HG02571 (cell line): ENCODE data around the gene UCK1.
"Not testable (repeated sequence)": the region's sequence is repeated elsewhere in the genome, so short reads cannot be mapped to it uniquely, and the experiment has no call there.

Experiments used
- ATAC-seq: cut with Tn5 transposase; IDR thresholded peaks from one replicate; pipeline ENCODE4 v1.9.1; 2021; ENCODE audit warnings: mild to moderate bottlenecking, moderate library complexity; ENCODE audit not compliant: unreplicated experiment

Gene UCK1

DNA sequence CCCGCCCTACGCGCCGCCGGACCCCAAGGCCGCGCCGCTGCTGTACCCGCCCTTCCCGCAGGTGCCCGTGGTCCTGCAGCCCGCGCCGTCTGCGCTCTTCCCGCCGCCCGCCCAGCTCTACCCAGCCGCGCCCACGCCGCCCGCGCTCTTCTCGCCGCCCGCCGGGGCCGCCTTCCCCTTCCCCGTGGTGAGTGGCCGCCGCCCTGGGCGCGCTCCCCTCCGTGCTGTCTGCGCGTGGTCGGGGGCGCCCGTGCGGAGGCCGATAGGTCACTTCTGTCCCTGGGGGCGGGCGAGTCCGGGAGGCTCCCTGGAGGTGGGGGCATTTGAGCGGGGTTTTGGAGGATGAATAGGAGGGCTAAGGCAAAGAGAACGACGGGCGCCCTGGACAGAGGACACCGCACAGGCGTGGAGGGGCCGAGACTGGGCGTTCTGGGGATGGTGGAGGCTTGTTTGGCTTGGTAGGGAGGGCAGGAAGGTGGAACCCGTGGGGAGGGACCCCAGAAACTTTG, 23.8 kb upstream of the UCK1 start:
- no peak for ATAC-seq

DNA sequence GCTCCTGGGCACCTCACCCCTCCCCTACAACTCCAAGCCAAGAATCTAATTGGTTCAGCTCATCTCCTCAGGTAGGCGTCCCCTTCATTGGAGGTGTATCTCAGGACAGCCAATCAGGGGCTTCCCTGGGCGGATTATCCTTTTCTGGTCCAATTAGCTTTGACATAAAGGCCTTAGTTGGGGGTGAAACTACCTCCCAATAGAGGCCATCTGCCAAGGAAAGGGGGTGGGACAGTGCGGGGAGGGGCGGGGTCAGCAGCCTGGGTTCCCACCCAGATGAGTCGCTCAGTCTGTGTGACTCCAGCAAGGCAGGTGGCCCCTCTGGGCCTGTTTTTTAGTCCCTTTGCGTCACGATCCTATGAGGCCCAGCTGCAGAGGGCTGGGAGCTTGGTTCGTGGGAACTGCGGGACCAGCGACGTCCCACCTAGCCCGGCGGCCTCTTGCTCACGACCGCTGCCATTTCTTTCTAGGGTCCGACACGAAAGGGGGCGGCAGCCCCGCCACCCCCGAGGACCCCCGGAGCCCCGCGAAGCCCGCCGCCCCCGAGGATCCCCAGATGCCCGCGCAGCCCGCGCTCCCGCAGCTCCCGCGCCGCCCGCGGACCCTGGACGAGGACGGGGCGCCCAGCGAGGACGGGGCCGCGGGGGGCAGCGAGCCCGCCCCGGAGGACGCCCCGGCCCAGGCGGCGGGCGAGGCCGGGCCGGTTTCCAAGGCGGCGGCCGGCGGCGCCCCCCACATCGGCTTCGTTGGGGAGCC, 23.2 kb upstream of the UCK1 start:
- no peak for ATAC-seq

DNA sequence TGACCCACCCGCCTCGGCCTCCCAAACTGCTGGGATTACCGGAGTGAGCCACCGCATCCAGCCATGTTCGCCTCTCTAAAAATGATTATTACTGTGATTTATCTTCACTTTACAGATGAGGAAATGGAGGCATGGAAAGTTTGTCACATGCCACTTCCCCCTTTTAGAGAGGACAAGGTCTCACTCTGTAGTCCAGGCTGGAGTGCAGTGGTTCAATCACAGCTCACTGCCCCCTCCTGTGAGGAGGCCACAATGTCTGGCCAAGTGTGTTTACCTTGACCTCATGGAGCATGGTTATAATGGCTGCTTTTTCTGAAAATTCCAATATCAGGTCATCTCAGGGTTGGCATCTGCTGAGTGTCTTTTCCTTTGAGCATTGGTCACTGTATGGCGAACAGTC, 21.0 kb upstream of the UCK1 start:
- ATAC-seq, result no peak

DNA sequence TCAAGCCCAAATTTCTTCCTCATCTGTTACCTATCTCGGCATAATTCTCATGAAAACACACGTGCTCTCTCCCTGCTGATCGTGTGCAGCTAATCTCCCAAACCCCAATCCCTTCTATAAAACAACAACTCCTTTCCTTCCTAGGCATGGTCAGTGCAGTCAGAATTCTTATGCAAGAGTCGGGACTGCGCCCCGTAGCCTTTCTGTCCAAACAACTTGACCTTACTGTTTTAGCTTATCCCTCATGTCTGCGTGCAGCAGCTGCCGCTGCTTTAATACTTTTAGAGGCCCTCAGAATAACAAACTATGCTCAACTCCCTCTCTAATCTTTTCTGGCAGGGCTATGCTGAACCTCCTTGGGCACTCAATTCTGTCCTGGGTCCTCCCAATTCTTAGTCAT, 19.4 kb upstream of the UCK1 start:
- ATAC-seq, result not testable (repeated sequence)

DNA sequence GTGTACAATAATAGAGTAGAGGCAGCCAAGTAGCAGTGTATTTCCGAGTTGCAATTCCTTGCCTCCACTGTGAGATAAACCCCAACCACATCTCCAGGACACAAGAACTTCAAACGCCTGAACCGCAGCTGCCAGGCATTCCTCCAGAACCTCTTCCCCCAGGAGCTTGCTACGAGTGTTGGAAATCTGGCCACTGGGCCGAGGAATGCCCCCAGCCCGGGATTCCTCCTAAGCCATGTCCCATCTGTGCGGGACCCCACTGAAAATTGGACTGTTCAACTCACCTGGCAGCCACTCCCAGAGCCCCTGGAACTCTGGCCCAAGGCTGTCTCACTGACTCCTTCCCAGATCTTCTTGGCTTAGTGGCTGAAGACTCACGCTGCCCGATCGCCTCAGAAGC, 18.1 kb upstream of the UCK1 start:
- ATAC-seq, result not testable (repeated sequence)

DNA sequence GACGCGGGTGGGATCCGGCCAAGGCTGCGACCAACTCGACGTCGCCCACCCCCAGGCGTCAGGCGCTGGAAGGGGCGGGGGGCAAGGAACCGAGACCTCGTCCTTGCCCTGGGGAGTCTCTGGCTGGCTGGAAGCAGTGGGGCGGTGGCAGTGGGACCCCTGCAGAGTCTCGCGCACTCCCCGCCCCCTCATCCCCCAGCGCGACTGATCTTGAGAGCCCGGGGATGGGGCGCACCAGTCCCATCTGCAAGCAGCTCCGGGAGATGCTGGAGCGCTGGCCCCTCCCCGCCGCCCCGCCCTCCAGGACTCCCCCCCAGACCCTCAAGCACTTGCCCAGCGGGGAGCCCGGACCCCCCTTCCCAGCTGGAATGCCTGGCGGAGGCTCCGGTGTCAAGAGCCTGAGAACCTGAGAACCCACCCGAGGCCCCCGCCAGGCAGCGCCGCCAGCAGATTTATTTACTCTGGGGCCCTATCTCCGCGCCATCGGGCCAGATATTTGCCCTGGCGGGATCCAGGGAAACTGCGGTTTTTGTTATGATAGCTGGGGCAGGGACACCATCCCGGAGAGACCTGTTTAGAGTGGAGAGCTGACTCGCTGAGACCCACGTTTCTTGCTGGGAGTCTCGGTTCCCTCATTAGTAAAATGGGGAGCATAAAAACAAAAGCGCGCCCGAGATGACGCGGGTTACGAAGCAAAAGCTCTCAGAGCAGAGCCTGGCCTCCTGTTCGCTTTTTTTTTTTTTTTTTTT, 15.4 kb upstream of the UCK1 start:
- ATAC-seq, result no peak

DNA sequence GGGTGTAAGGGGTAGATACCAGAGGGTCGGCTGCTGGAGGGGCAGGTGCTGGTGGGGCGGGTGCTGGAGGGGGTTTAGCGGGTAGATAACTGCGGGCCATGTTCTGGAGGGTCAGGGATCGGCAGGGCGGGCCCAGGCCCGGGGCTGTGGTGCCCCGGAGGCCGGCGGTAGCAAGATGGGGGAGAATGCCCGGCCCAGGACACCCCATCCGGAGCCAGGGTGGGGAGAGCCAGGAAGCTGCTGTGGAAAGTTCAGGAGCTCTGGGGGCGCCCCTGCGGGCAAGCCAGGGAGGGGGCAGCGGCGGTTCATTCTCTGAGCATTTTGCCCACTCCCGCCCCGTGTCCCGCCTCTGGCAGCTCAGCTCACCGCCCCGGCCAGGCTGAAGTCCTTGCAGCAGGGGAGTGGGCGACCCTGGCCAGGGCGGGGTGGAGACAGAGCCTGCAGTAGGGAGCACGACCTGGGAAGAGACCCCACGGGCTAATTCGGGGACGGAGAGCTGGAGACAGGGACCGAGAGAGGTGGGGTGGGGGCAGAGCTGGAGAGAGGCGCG, 14.8 kb upstream of the UCK1 start:
- ATAC-seq, result no peak

DNA sequence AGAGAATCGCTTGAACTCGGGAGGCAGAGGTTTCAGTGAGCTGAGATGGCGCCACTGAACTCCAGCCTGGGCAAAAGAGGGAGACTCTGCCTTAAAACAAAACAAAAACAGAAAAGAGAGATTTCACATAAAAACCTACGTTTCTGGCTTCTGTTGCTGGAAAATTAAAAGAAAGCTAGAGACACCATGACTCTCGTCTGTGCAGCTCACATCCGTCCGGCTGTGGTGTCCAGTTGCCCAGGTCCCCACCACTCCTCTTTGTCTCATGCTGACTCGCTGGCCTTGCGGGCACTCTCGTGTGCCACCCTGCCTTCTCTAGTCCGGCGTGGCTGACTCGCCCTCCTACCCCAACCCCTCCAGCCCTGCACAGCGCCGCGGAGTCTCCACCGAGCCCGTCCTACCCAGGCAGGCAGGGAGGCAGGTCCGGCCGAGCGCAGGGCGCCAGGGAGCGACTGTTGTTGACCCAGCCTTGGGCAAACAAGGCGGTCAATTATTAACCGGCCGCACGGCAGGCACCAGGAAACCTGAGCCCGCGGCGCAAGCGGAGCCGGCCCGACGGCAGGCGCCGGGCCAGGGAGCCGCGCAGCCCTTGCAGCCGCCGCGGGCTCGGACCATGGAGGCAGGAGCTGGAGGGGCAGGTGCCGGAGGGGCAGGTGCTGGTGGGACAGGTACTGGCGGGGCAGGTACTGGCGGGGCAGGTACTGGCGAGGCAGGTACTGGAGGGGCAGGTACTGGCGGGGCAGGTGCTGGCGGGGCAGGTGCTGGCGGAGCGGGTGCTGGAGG, 14.1 kb upstream of the UCK1 start, which contains the start of gene PRRT1B:
Gene PRRT1B, plus strand, starts transcription at position 521 of the 783 bp plus-strand sequence. Its CDS starts 93 bp downstream, at position 614.
- no peak for ATAC-seq

DNA sequence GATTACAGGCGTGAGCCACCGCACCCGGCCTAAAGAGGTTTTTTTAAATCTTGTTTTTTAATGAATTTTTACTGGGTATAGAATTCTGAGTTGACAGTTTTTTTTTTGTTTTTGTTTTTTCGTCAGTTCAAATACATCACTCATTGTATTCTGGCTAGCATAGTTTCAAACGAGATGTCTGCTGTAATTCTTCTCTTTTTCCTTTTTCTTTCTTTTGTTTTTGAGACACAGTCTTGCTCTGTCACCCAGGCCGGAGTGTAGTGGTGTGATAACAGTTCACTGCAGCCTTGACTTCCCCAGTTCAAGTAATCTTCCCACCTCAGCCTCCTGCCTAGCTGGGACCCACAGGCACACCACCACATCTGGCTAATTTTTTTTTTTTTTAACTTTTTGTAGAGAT, 12.1 kb upstream of the UCK1 start:
- ATAC-seq, result no peak

DNA sequence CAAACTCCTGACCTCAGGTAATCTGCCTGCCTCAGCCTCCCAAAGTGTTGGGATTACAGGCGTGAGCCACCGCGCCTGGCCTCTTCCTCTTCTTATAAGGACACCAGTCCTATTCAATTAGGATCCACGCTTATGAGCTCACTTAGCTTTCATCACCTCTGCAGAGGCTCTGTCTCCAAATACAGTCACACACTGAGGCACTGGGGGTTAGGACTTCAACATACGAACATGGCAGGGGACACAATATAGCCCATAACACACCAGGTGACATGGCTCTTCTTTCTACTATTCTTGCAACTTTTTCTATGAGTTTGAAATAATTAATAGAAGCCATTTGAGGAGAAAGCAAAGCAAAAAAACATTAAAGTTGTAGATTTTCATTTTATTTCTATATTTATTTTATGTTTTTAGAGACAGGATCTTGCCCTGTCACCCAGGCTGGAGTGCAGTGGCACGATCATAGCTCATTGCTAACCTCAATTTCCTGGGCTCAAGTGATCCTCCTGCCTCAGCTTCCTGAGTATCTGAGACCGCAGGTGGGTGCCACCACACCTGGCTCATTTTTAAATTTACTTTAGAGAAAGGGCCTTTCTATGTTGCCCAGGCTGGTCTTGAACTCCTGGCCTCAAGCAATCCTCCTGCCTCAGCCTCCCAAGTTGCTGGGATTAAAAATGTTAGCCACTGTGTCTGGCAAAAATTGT, 8.3 kb upstream of the UCK1 start:
- no peak for ATAC-seq

DNA sequence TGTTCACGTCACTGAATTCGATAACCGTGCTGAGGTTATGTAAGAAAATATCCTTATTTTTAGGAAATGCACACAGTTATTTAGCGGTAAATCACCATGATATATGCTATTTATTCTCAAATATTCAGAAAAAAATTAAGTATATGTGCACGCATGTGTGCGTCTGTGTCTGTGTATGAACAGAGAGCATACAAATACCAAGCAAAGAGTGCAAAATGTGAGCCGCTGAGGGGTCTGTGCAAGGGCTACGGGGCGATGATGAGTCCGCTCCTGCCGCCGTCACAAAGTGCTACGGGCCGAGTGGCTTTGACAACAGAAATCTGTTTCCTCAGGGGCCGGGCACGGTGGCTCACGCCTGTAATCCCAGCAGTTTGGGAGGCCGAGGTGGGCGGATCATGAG, 6.9 kb upstream of the UCK1 start:
- ATAC-seq, result no peak

DNA sequence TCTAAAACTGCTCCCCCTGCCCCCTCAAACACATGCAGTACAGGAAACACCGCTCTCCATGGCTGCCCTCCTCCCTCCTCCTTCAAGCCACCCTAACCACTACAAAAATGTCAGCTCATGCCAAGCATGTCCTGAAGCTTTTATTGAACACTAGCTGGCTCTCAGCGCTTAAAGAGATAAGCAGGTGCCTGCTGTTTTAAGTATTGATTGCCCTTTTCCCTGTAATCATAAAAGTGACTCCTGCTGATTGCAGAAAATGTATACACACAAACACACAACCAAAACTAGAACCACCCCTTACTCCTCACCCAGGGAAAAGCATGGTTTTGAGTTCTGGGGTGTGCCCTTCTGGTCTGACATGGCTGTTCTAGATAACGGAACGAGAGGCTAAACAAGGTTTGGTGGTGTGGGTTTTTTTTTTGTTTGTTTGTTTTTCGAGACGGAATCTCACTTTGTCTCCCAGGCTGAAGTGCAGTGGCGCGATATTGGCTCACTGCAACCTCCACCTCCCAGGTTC, 3.7 kb upstream of the UCK1 start:
- no peak for ATAC-seq

DNA sequence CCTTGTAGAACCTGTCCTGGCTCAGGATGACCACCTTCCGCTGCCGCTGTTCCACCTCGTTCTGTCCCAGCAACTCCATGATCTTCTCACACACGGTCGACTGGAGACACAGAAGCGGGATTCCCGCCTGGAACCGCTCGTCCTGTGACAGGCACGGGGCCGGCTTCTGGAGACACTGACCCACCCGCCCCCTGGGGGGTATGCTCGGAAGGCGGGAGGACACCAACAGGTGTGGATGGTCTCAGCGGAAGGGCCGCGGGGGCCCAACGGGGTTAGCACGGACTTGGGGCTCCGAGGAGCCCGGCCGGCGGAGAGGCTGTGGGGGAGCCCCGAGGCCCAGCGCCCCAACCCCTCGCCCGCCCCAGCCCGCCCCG, 530 bp downstream of the UCK1 start:
- no peak for ATAC-seq

DNA sequence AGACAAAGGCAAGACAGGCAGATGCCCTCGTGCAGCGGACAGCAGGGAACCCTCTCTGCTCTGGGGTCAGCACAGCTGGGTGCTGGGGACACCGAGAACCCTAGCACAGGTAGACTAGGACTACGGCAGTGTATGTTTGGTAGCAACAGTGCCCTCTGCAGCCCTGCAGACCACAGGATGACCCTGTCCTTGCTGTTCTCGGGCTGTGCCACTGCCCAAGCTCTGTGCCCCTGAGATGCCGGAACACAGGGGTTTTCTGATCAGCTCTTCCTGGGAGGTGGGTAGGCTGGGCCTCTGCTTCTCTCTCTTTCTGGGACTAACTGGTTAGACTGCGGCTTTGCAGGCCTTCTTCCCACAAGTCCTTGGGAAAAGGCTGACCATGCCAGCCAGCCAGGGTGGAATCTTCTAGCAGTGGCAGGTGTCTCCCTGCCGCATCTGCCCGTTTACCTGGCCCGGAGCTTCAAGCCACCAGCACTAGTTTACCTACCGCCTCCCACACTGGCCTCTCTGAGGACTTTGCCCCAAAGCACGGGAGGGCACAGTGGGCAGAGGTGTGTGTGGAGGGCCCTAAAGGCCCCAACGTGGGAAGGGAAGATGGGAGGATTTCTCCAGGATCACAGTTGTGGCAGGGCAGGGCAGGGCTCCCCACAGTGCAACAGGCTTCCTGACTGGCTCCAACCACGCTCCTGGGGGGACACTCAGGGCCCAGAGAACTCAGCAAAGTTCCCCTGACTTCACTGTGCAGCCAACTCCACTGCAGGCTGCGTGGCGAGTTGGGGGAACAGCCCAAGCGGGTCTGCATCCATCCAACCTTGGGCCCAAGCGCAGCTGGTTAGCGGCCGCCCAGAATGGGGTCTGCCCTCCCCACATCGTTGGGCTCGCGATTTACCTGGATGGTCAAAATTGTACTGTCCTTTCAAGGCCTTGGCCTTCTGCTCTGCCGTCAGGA, 1.2 kb downstream of the UCK1 start:
- no peak for ATAC-seq

DNA sequence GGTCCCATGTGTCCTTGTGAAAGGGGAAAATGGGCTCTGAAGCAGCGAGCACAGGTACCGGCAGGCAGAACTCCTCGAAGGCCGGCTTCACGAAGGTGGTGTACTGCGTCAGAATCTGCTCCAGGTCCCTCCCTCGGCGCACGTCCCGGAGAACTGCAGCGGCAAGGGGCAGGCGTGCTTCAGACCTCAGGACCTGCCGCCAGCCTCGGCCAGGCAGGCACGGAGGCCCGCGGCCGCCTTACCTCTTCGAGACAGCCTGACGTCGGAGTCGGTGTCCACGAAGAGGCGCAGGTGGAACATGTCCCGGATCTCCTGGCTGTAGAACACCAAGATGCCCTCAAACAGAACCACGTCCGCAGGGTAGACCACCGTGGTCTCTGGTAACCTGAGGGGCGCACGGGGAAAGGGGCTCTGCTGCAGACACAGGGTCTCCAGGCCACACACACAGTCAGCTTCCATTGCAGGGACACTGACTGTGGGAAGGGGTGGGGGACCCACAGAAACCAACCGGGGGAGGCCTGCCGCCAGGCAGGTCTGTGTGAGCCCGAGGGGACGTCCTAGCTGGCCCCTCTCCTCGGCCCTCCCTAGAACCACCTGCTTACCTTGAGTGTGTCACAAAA, 2.1 kb downstream of the UCK1 start:
- no peak for ATAC-seq

DNA sequence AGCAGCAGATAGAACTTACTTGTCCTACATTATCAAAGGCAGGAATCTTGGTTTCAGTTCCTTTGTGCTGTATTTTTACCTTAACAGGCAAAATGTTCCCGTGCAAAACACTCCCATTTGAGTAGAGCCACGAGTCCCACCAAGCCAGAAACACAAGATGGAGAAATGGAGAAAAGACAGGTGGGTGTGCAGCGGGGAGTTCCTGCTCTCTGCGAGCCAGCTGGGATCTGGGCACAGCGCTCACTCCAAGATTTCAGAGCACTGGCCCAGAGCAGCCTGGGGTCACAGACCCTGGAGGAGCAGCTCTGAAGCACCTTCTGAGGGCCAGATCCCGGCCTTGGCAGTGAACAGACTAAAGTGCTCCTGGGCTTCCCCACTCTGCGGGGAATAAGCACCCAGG, 2.9 kb downstream of the UCK1 start:
- no peak for ATAC-seq

DNA sequence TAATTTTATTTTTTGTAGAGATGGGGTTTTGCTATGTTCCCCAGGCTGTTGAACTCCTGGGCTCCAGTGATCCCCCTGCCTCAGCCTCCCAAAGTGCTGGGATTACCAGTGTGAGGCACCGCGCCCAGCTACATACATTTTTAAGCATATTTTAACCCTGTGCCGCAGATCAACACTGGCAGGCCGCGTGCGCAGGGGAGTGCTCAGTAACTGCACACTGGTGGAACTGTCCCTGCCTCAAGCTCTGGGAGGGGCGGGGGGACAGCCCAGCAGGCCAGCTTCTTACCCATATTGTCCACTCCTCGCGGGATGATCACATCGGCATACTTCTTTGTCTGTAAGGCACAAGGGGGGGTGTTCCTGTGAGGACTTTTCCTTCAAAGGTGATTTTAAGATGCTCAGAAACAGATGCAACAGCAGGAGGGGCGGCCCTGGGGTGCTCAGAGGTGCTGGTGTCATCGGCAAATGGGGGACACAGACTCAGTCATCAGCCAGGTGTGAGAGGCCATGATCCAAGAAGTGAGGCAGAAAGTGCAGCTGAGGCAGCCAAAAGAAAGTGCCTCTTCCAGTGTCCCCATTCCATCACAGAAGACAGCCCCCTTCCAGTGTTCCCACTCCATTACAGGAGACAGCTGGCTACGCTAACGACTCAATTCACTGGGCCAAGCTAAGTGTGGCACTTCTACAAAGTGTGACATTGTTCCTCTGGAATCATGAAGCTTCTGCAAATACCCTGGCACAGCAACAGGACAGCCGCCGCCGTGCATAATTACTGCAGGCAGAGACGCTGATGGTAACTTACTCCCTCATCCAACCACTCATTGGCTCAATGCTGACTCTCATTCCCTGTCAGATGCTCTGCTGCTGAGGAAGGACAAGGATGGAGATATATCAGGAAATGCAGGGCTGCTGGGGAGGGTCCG, 5.2 kb downstream of the UCK1 start:
- ATAC-seq, result no peak
